SK-N-SH (cell line): ENCODE measurements around the gene RAET1E. TPM values are rescaled to one million over a fixed set of nuclear protein-coding genes. Genes with fewer than 3 reads are reported as not detected.

Experiments
- CTCF ChIA-PET: fragments of 300-600, 350-600 bp; formaldehyde crosslinking; extraction: SDS; loops from one replicate; lab custom pipeline; 2021; lab: Yijun Ruan, JAX
- POLR2A ChIA-PET: fragments of 350-600 bp; sonication (Branson Sonifier 250); formaldehyde crosslinking; extraction: SDS; loops from one replicate; lab custom pipeline; 2020; ENCODE audit warnings: antibody characterized with exemption, inconsistent platforms; lab: Yijun Ruan, JAX
- DNase-seq: peaks from one replicate; pipeline ENCODE4 v3.0.0; 2012
- H2AFZ ChIP-seq: fragments of 200-600 bp; sonication (generic); 2 replicates; pipeline ENCODE4 v1.8.1; 2016; ENCODE audit warnings: antibody characterized with exemption, mild to moderate bottlenecking, low read depth
- H3F3A ChIP-seq: fragments of 200-600 bp; sonication (generic); replicated peaks from 2 replicates; pipeline ENCODE3; 2016; ENCODE audit warnings: antibody characterized with exemption, mild to moderate bottlenecking; ENCODE audit not compliant: insufficient read depth
- H3K27ac ChIP-seq, 2 experiments: fragments of 200-500 bp in 1 of 2; fragments of 200-600 bp in 1 of 2; sonication (Bioruptor generic) in 1 of 2; sonication (generic), shearing (Covaris generic) in 1 of 2; 2 replicates each; pipeline versions ENCODE4 v1.5.1 to v1.6.1; 2014 to 2016; ENCODE audit warnings: low read depth in 2 of 2, inconsistent platforms in 1 of 2, low read length in 1 of 2, mild to moderate bottlenecking in 1 of 2, mixed read lengths in 1 of 2
- H3K27me3 ChIP-seq: fragments of 200-600 bp; sonication (generic), shearing (Covaris generic); 2 replicates; pipeline ENCODE4 v1.6.1; 2016; ENCODE audit warnings: mixed run types; ENCODE audit not compliant: insufficient read depth
- H3K36me3 ChIP-seq, 2 experiments: fragments of 200-500 bp in 1 of 2; fragments of 200-600 bp in 1 of 2; sonication (Bioruptor generic) in 1 of 2; sonication (generic) in 1 of 2; replicated peaks in 1 of 2; 2 replicates each; pipeline versions ENCODE3 to v1.5.1; 2014 to 2016; ENCODE audit warnings: low read length in 1 of 2, mild to moderate bottlenecking in 1 of 2; ENCODE audit not compliant: insufficient read depth in 2 of 2, control insufficient read depth in 1 of 2
- H3K4me1 ChIP-seq, 2 experiments: fragments of 200-500 bp in 1 of 2; fragments of 200-600 bp in 1 of 2; sonication (Bioruptor generic) in 1 of 2; sonication (generic), shearing (Covaris generic) in 1 of 2; 2 replicates each; pipeline versions ENCODE4 v1.5.1 to v1.6.1; 2014 to 2016; ENCODE audit warnings: low read depth in 1 of 2, low read length in 1 of 2, mixed run types in 1 of 2; ENCODE audit not compliant: insufficient read depth in 2 of 2, control insufficient read depth in 1 of 2
- H3K4me2 ChIP-seq: fragments of 200-600 bp; sonication (generic), shearing (Covaris generic); 2 replicates; pipeline ENCODE4 v1.6.1; 2017; ENCODE audit warnings: mixed run types
- H3K4me3 ChIP-seq, 2 experiments: fragments of 200-500 bp in 1 of 2; fragments of 200-600 bp in 1 of 2; sonication (Bioruptor generic) in 1 of 2; sonication (generic), shearing (Covaris generic) in 1 of 2; 2 replicates each; pipeline versions ENCODE4 v1.5.1 to v1.8.1; 2014 to 2016; ENCODE audit warnings: low read depth in 2 of 2, inconsistent platforms in 1 of 2, low read length in 1 of 2, mild to moderate bottlenecking in 1 of 2, mixed read lengths in 1 of 2, moderate library complexity in 1 of 2
- H3K79me2 ChIP-seq: fragments of 200-600 bp; sonication (generic); 2 replicates; pipeline ENCODE4 v1.8.1; 2017; ENCODE audit warnings: mild to moderate bottlenecking; ENCODE audit not compliant: insufficient read depth
- H3K9ac ChIP-seq: fragments of 200-600 bp; sonication (generic); 2 replicates; pipeline ENCODE4 v1.6.1; 2017; ENCODE audit warnings: mixed run types
- H3K9me2 ChIP-seq: fragments of 200-600 bp; sonication (generic); 2 replicates; pipeline ENCODE4 v1.6.1; 2017; ENCODE audit warnings: mixed run types
- H3K9me3 ChIP-seq: fragments of 200-600 bp; sonication (generic); 2 replicates; pipeline ENCODE4 v1.6.1; 2017; ENCODE audit warnings: mixed run types, mild to moderate bottlenecking, moderate library complexity
- H4K20me1 ChIP-seq: fragments of 200-600 bp; sonication (generic); 2 replicates; pipeline ENCODE4 v1.6.1; 2017; ENCODE audit warnings: mild to moderate bottlenecking, mixed run types; ENCODE audit not compliant: insufficient read depth
- CTCF ChIP-seq: fragments of 200-600 bp; sonication (generic); IDR thresholded peaks from 2 replicates; pipeline ENCODE4 v1.6.1; 2017; ENCODE audit warnings: antibody characterized with exemption, mild to moderate bottlenecking, moderate library complexity
- FOSL2 ChIP-seq: IDR thresholded peaks from 2 replicates; pipeline ENCODE4 v1.4.0; 2012; ENCODE audit warnings: low read depth, mild to moderate bottlenecking, moderate library complexity, borderline replicate concordance
- GATA2 ChIP-seq: sonication (generic); formaldehyde crosslinking; IDR thresholded peaks from 2 replicates; pipeline ENCODE4 v1.5.0; 2020; ENCODE audit warnings: mild to moderate bottlenecking, missing genetic modification reagents
- IRF3 ChIP-seq: fragments of 150-350 bp; IDR thresholded peaks from 2 replicates; pipeline ENCODE4 v1.6.1; 2016; ENCODE audit warnings: mild to moderate bottlenecking, low read depth, low read length
- JUND ChIP-seq: IDR thresholded peaks from 2 replicates; pipeline ENCODE4 v1.4.0; 2012
- MAX ChIP-seq: IDR thresholded peaks from 2 replicates; pipeline ENCODE4 v1.4.0; 2012; ENCODE audit warnings: low read depth
- MEF2A ChIP-seq: IDR thresholded peaks from 2 replicates; pipeline ENCODE4 v1.4.0; 2012; ENCODE audit warnings: low read depth, borderline replicate concordance
- MXI1 ChIP-seq: IDR thresholded peaks from 2 replicates; pipeline ENCODE4 v1.6.1; 2012; ENCODE audit warnings: mild to moderate bottlenecking, low read depth, low read length, improper control_type of control experiment
- NFIC ChIP-seq: IDR thresholded peaks from 2 replicates; pipeline ENCODE4 v1.4.0; 2012; ENCODE audit warnings: borderline replicate concordance
- NRF1 ChIP-seq: IDR thresholded peaks from 2 replicates; pipeline ENCODE4 v1.6.1; 2012; ENCODE audit warnings: low read depth, mild to moderate bottlenecking, low read length
- PBX3 ChIP-seq: IDR thresholded peaks from 2 replicates; pipeline ENCODE4; 2012
- RCOR1 ChIP-seq: fragments of 150-350 bp; IDR thresholded peaks from 2 replicates; pipeline ENCODE4 v1.6.1; 2017; ENCODE audit warnings: antibody characterized with exemption, low read length
- RXRA ChIP-seq: IDR thresholded peaks from 2 replicates; pipeline ENCODE4 v1.4.0; 2012; ENCODE audit warnings: low read depth, mild to moderate bottlenecking, borderline replicate concordance
- SMC3 ChIP-seq: IDR thresholded peaks from 2 replicates; pipeline ENCODE4 v1.6.1; 2012; ENCODE audit warnings: low read depth, low read length, improper control_type of control experiment
- TEAD4 ChIP-seq: IDR thresholded peaks from 2 replicates; pipeline ENCODE4 v1.4.0; 2012; ENCODE audit warnings: mild to moderate bottlenecking, borderline replicate concordance; ENCODE audit not compliant: insufficient read depth
- USF1 ChIP-seq: IDR thresholded peaks from 2 replicates; pipeline ENCODE4 v1.4.0; 2012; ENCODE audit warnings: low read depth, borderline replicate concordance
- YY1 ChIP-seq: IDR thresholded peaks from 2 replicates; pipeline ENCODE4 v1.4.0; 2012; ENCODE audit warnings: low read depth, mild to moderate bottlenecking
- WGBS: methylation state at CpG from one replicate; pipeline ENCODE4 v1.1.6; 2017; ENCODE audit warnings: low lambda C conversion rate; 5-methylcytosine and 5-hydroxymethylcytosine counted together
- polyA plus RNA-seq, 3 experiments: library from polyadenylated mRNA; depleted of rRNA; stranded (reverse); fragments of >200 nt; gene quantifications; 2 replicates each; pipeline ENCODE4 v1.2.3, GENCODE V29; 2012

The RAET1E gene
- polyA plus RNA-seq, 1 of the 3 experiments (the other 2 are of a cell fraction) = 0.15 TPM

GRCh38 chr6:149896491-149896890 is 1.4 kb downstream of the RAET1E start:
- Histone ChIP-seq H3K9me3 (no peaks in the 10 kb centered on the region), H3K27me3 (no peaks in the 10 kb centered on the region), H3K4me3 (peak overlapping the region in 1 of 2 experiments; percentile 59; a peak in 1 of 4 replicates), H3K27ac (peak overlapping the region in 1 of 2 experiments; percentile 84; a peak in 3 of 4 replicates), H3K79me2 (no peaks in the 10 kb centered on the region), H3K9ac (peak overlapping the region; percentile 44; the same call in 1 of the 2 replicates), H3F3A (peaks cover 24% of the 10 kb centered on the region), H3K4me2 (peak overlapping the region; percentile 73), H3K36me3 (no peaks in the 10 kb centered on the region), H2AFZ (peak overlapping the region; percentile 84; the same call in 1 of the 2 replicates), H3K4me1 (peaks cover 5 to 21% of the 10 kb centered on the region in 2 experiments; a peak in 3 of 4 replicates), H3K9me2 (no peaks in the 10 kb centered on the region), H4K20me1 (no peaks in the 10 kb centered on the region)
- TF ChIP-seq PBX3 = no peak
- TF ChIP-seq GATA2 = no peak
- TF ChIP-seq YY1 = no peak
- no peak for TF ChIP-seq RCOR1
- peak; percentile 22; the same call in 1 of the 2 replicates for TF ChIP-seq FOSL2
- no peak for TF ChIP-seq IRF3
- no peak for TF ChIP-seq MXI1
- no peak for TF ChIP-seq CTCF
- TF ChIP-seq JUND = peak; percentile 13; the same call in 1 of the 2 replicates
- ChIA-PET POLR2A (no interaction called here), CTCF (no interaction called here)
- 88% methylated on average over 3 of the region's 3 CpGs for WGBS
- DNase-seq = no peak

- WGBS = 53% methylated on average over 5 of the region's 5 CpGs
- Histone ChIP-seq H3K4me2 (peak overlapping the region; percentile 73), H3K36me3 (no peaks in the 10 kb centered on the region), H3K4me1 (peaks cover 5 to 21% of the 10 kb centered on the region in 2 experiments; a peak in 3 of 4 replicates), H3K9me3 (no peaks in the 10 kb centered on the region), H3K79me2 (no peaks in the 10 kb centered on the region), H3K9ac (no peak overlapping the region), H3K27me3 (no peaks in the 10 kb centered on the region), H3K4me3 (no peak overlapping the region)
- peak; percentile 44 for DNase-seq
- CTCF ChIA-PET = no interaction called here
- TF ChIP-seq MAX (peak; percentile 37), RCOR1 (no peak), USF1 (no peak), TEAD4 (no peak), SMC3 (no peak), NFIC (peak; percentile 61), MEF2A (no peak), NRF1 (no peak), CTCF (no peak), RXRA (no peak), FOSL2 (peak; percentile 36; the same call in 1 of the 2 replicates)
- TF ChIP-seq, all 33 proteins: peak for 3
- no peaks in the 10 kb centered on the region for H3K9me2 ChIP-seq
- POLR2A ChIA-PET = no interaction called here
- H2AFZ ChIP-seq = peak overlapping the region; percentile 49
- H3F3A ChIP-seq = peaks cover 24% of the 10 kb centered on the region
- peak overlapping the region; percentile 17 to 84; a peak in 3 of 4 replicates for H3K27ac ChIP-seq
- H4K20me1 ChIP-seq = no peaks in the 10 kb centered on the region
Observed at GRCh38 chr6:149895833-149896271, 2.1 kb downstream of the RAET1E start.
